Urinary bladder (tissue), 4 donors: Measurements from ENCODE around the gene CCDC47. TPM values are rescaled to one million over a fixed set of nuclear protein-coding genes. Genes with fewer than 3 reads are reported as not detected.
"Not testable (repeated sequence)": the region's sequence is repeated elsewhere in the genome, so short reads cannot be mapped to it uniquely, and the experiment has no call there.

ENCODE experiments used
- DNase-seq: peaks from one replicate; pipeline ENCODE4 v3.0.0-alpha.2; 2015; ENCODE audit errors: extremely low spot score
- H3K27ac ChIP-seq: one replicate; pipeline ENCODE4 v1.5.1; 2013; ENCODE audit warnings: low read depth, mild to moderate bottlenecking, moderate library complexity
- H3K36me3 ChIP-seq: one replicate; pipeline ENCODE4 v1.6.1; 2013; ENCODE audit warnings: mild to moderate bottlenecking, moderate library complexity; ENCODE audit not compliant: insufficient read depth
- H3K4me1 ChIP-seq: one replicate; pipeline ENCODE4 v1.6.1; 2013; ENCODE audit warnings: mild to moderate bottlenecking, moderate library complexity; ENCODE audit not compliant: insufficient read depth
- H3K4me3 ChIP-seq: one replicate; pipeline ENCODE4 v1.5.1; 2013; ENCODE audit warnings: low read depth, low read length
- WGBS: extraction: QIAGEN DNeasy Blood & Tissue Kit; methylation state at CpG from one replicate; pipeline ENCODE4 v1.1.7; 2013; 5-methylcytosine and 5-hydroxymethylcytosine counted together
- polyA plus RNA-seq: library from polyadenylated mRNA; stranded (reverse); fragments of 200-250 nt; gene quantifications from one replicate; pipeline ENCODE4 v1.2.3, GENCODE V29; 2013
- total RNA-seq: library from RNA; depleted of rRNA; stranded (reverse); fragments of >200 nt; gene quantifications from one replicate; pipeline ENCODE4 v1.2.3, GENCODE V29; 2014
- donor health status: healthy with polysubstance abuse.
- donor health status: healthy.

CCDC47 gene
- total and polyA plus RNA-seq, 2 donors = 53.8 to 63.6 TPM

DNA sequence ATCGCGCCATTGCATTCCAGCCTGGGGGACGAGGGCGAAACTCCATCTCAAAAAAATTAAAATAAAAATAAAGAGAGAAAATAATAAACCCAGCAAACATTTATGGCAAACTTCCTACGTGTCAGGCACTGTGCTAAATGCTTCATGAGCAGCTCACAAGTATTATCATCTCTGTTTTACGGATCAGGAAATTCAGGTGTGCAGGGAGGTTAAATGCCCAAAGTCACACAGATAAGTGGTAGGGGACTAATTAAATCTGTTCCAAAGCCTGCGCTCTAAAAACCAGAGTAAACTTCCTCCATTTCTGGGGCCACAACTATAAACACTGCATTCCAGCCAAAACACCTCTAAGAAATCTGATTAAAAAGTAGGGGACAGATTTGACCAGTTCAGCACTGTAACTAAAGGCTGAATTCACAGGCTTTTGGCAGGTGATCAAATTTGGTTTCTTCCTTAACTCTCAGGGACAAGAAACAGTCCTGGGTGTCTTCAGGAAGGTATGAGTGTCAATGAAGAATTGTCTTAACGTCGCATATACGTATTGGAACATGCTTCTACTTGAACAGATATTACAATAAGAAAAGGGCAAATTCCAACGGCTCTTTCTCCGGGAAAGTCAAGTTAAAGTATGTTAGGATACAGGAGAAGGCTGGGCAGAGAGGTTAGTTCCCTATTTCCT is 32.8 kb downstream of the CCDC47 start:
- H3K27ac ChIP-seq = peak overlapping the region; percentile 92
- peaks cover under 1% of the 10 kb centered on the region for H3K36me3 ChIP-seq
- DNase-seq = no peak
- H3K4me1 ChIP-seq = no peaks in the 10 kb centered on the region
- WGBS = 38% methylated on average over 12 of the region's 12 CpGs
- H3K4me3 ChIP-seq = peak overlapping the region; percentile 73

DNA sequence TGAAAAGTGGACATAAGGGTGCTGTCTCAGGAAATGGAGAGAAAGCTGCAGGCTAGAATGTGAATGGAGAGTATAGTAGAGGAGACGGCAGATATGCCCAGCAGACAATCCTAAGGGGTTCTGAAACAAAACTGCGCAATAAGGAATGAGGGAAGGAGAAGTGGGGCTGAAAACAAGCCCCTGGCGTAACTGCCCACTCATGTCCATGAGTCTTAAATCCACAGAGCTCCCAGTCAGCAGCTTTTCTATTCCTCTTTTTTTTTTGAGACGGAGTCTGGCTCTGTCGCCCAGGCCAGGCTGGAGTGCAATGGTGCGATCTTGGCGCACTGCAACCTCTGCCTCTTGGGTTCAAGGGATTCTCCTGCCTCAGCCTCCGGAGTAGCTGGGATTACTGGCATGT is 37.7 kb downstream of the CCDC47 start:
- no peak for DNase-seq
- no peaks in the 10 kb centered on the region for H3K36me3 ChIP-seq
- no peak overlapping the region for H3K27ac ChIP-seq
- H3K4me3 ChIP-seq = no peak overlapping the region
- WGBS = 96% methylated on average over 8 of the region's 8 CpGs
- no peaks in the 10 kb centered on the region for H3K4me1 ChIP-seq

- no peak overlapping the region for H3K27ac ChIP-seq
- H3K4me3 ChIP-seq = no peak overlapping the region
- WGBS = 70% methylated on average over 2 of the region's 2 CpGs
- no peaks in the 10 kb centered on the region for H3K4me1 ChIP-seq
- no peak for DNase-seq
- H3K36me3 ChIP-seq = no peaks in the 10 kb centered on the region
Measured at GRCh38 chr17:63722403-63722802, 51.0 kb downstream of the CCDC47 start.

DNA sequence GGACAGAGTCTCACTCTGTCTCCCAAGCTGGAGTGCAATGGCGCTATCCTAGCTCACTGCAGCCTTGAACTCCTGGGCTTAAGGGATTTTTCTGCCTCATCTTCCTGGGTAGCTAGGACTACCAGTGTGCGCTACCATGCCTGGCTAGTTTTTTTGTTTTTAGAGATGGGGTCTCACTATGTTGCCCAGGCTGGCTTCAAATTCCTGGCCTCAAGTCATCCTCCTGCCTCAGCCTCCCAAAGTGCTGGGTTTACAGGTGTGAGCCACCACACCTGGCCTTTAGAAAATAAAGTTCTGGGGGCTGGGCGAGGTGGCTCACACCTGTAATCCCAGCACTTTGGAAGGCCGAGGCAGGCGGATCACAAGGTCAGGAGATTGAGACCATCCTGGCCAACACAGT is 53.2 kb downstream of the CCDC47 start:
- not testable (repeated sequence) for H3K4me3 ChIP-seq, DNase-seq, H3K36me3 ChIP-seq, H3K4me1 ChIP-seq, H3K27ac ChIP-seq
- 97% methylated on average over 5 of the region's 5 CpGs for WGBS

- Histone ChIP-seq H3K36me3 (no peaks in the 10 kb centered on the region), H3K4me1 (no peaks in the 10 kb centered on the region), H3K27ac (no peak overlapping the region), H3K4me3 (no peak overlapping the region)
- no peak for DNase-seq
- 86% methylated on average over 5 of the region's 5 CpGs for WGBS
Measured at GRCh38 chr17:63718988-63719387, 54.4 kb downstream of the CCDC47 start.

GRCh38 chr17:63716426-63716825 is 57.0 kb downstream of the CCDC47 start:
- no peak overlapping the region for H3K4me3 ChIP-seq
- DNase-seq = no peak
- H3K36me3 ChIP-seq = no peaks in the 10 kb centered on the region
- 83% methylated on average over 3 of the region's 3 CpGs for WGBS
- no peak overlapping the region for H3K27ac ChIP-seq
- no peaks in the 10 kb centered on the region for H3K4me1 ChIP-seq

DNA sequence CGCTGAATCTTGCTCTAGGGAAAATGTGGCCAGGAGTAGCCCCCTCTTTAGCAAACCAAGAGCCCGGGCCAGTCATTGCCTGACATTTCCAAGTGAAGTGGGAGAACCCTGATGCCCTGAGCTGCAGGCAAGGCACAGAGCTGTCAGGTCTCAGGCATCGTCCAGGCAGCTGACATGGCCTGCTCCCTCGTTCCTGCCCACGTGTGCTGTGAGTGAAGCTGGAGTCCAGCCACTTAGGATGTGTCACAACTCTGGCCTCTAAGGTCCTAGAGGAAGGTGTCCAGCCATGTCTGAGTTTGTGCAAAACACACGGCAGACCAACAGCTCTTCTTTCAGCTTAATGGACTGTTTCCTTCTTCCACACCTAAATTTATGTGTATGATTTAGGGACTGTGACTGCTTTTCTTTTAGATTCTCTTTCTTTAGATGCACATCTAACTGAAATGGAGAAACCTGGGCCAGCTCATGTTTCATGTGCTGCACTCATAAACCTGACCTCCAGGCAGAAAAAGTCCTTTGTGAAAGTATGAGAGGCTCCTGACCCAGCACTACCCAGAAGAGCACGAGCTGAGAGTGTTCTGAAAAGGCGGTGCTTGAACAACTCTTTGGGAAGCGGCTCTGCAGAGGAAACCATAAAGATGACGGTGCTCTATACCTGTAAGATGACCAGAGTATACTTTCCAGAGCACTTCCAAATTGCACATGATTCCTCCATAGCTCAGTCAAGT is 58.7 kb downstream of the CCDC47 start:
- Histone ChIP-seq H3K36me3 (peaks cover 3% of the 10 kb centered on the region), H3K4me3 (no peak overlapping the region), H3K4me1 (no peaks in the 10 kb centered on the region), H3K27ac (no peak overlapping the region)
- DNase-seq = no peak
- WGBS = 71% methylated on average over 10 of the region's 10 CpGs

DNA sequence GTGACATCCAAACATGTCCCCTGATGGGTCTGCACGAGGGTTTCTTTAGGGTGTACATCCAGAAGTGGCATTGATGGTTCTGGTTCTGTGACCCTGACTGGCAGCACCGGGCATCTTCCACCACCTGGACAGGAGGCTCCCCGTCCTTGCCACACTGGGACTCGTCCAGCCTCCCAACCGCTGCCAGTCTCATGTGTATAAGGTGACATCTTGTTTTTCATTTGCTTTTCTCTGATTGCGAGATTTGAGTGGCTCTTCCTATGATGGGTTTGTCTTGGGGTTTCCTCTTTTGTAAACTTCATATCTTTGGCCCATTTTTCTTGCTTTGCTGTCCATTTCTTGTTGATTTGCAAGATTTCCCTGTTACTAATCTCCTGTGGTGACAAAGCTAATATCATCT is 64.3 kb downstream of the CCDC47 start:
- DNase-seq = no peak
- H3K4me1 ChIP-seq = no peaks in the 10 kb centered on the region
- H3K4me3 ChIP-seq = no peak overlapping the region
- 94% methylated on average over 6 of the region's 6 CpGs for WGBS
- H3K27ac ChIP-seq = no peak overlapping the region
- peaks cover 3% of the 10 kb centered on the region for H3K36me3 ChIP-seq

- peaks cover 3% of the 10 kb centered on the region for H3K36me3 ChIP-seq
- H3K4me1 ChIP-seq = no peaks in the 10 kb centered on the region
- H3K27ac ChIP-seq = no peak overlapping the region
- H3K4me3 ChIP-seq = no peak overlapping the region
- 91% methylated on average over 11 of the region's 11 CpGs for WGBS
- no peak for DNase-seq
Measured at GRCh38 chr17:63707151-63707550, 66.2 kb downstream of the CCDC47 start.

GRCh38 chr17:63706336-63707082 is 66.9 kb downstream of the CCDC47 start:
- 82% methylated on average over 7 of the region's 7 CpGs for WGBS
- DNase-seq = no peak
- no peaks in the 10 kb centered on the region for H3K4me1 ChIP-seq
- H3K36me3 ChIP-seq = peaks cover 3% of the 10 kb centered on the region
- H3K27ac ChIP-seq = no peak overlapping the region
- no peak overlapping the region for H3K4me3 ChIP-seq

GRCh38 chr17:63705657-63706056 is 67.7 kb downstream of the CCDC47 start:
- no peaks in the 10 kb centered on the region for H3K4me1 ChIP-seq
- 52% methylated on average over 3 of the region's 3 CpGs for WGBS
- peaks cover 1% of the 10 kb centered on the region for H3K36me3 ChIP-seq
- H3K27ac ChIP-seq = no peak overlapping the region
- H3K4me3 ChIP-seq = no peak overlapping the region
- DNase-seq = no peak

- no peaks in the 10 kb centered on the region for H3K36me3 ChIP-seq
Measured at GRCh38 chr17:63704836-63705235, 68.6 kb downstream of the CCDC47 start.

DNA sequence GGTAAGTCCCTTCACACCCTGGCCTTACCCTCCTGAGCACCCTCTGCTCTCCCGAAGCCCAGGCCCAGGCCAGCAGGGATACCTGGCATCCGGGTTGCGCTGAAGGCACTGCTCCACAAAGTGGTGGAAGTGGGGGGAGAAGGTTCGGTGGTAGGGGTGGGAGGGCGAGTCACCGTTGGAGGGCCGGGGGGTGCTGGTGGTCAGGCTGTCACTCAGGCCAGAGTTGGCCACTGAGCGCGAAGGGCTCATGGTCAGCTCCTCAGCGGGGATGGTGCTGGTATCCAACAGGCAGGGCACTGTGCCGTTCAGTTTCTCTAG is 69.2 kb downstream of the CCDC47 start:
- H3K27ac ChIP-seq = no peak overlapping the region
- DNase-seq = no peak
- H3K4me1 ChIP-seq = peaks cover 3% of the 10 kb centered on the region
- no peak overlapping the region for H3K4me3 ChIP-seq
- H3K36me3 ChIP-seq = no peaks in the 10 kb centered on the region
- WGBS = 90% methylated on average over 11 of the region's 11 CpGs

More at GRCh38 chr17:63704836-63705235, 68.6 kb downstream of the CCDC47 start:
- Histone ChIP-seq H3K4me1 (peaks cover 3% of the 10 kb centered on the region), H3K4me3 (no peak overlapping the region), H3K27ac (no peak overlapping the region)
- WGBS = 89% methylated on average over 9 of the region's 9 CpGs
- no peak for DNase-seq
